KOPT-K1 (cell line): ENCODE results near the gene SLC22A12.

Experiments
- H3K27ac ChIP-seq: fragments of 200-600 bp; sonication (generic); 2 replicates; pipeline ENCODE4 v1.5.1; 2016; ENCODE audit warnings: antibody characterized with exemption, mild to moderate bottlenecking, low read depth, low read length; ENCODE audit not compliant: poor library complexity, severe bottlenecking
- H3K36me3 ChIP-seq: fragments of 200-600 bp; sonication (generic); 2 replicates; pipeline ENCODE4 v1.5.1; 2017; ENCODE audit warnings: antibody characterized with exemption, mild to moderate bottlenecking, low read length, moderate library complexity; ENCODE audit not compliant: insufficient read depth
- H3K9me3 ChIP-seq: fragments of 200-600 bp; sonication (generic); 2 replicates; pipeline ENCODE4 v1.5.1; 2017; ENCODE audit warnings: antibody characterized with exemption, low read length, mild to moderate bottlenecking; ENCODE audit not compliant: insufficient read depth, poor library complexity, severe bottlenecking

Gene SLC22A12

DNA sequence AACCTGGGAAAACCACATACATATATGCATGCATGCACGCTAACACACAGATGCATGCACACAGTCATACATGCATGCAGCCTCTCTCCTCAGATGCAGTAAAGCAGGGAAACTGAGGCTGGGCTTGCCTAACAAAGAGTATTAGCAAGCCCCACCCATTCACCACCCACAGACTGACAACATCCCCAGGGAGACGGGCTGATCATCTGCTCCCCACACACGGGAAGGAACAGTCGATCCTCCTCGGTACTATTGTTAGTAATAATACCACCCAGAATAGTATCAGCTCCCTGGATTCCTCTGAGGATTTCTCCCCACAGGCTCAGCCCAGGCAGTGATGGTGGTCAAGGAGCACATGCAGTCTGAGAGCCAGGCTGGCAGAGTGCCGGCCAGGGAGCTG lies 41.2 kb downstream of the SLC22A12 start:
- no peaks in the 10 kb centered on the region for H3K9me3 ChIP-seq
- no peaks in the 10 kb centered on the region for H3K36me3 ChIP-seq
- H3K27ac ChIP-seq, result no peak overlapping the region

DNA sequence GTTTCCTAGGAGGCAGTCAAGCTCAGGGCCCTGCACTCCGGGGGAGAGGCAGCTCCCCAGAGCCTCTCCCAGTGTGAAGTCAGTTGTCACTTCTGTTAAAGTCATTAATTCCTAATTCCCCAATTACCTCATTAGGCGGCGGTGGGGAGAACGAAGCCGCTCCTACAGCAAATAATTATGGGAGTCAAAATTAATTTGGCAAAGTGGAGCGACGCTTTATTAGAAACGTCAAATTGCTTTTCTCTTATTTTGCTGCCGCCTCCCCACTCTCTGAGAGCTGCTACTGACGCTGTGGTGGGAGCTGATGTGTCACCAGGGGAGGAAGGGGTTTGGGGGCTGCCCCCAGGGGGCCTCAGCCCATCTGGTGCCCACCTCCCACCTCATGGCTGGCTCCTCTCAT lies 41.6 kb downstream of the SLC22A12 start:
- H3K36me3 ChIP-seq, result no peaks in the 10 kb centered on the region
- H3K27ac ChIP-seq, result no peak overlapping the region
- H3K9me3 ChIP-seq, result no peaks in the 10 kb centered on the region

DNA sequence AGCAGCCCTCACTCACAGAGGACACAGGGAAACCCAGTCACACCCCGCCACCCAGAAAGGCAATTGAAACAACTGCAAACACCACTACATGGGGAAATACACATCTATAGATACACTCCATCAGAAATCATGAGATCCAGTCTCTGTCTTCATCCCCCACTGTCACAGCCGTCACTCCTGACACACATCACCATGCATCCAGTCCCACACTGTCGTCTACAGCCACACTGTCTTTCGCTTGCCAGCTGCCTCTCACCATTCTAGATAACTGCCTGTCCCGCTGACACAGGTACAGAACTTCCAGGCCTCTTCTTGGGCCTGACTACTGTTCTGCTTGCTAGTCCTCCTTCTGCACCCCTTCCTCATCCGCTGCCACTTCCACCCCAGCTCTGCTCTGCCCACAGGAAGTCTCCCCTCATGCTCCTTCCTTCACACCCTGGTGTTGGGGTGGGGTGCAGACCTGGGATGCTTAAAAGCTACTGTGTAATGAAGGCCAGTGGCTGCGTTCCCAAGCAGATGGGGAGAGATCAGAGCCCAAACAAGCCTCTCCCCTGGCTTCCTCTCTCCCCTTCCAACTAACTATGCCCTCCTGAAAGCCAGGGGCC lies 42.6 kb downstream of the SLC22A12 start:
- peak overlapping the region; percentile 65 for H3K27ac ChIP-seq
- H3K36me3 ChIP-seq, result no peaks in the 10 kb centered on the region
- H3K9me3 ChIP-seq, result no peaks in the 10 kb centered on the region

DNA sequence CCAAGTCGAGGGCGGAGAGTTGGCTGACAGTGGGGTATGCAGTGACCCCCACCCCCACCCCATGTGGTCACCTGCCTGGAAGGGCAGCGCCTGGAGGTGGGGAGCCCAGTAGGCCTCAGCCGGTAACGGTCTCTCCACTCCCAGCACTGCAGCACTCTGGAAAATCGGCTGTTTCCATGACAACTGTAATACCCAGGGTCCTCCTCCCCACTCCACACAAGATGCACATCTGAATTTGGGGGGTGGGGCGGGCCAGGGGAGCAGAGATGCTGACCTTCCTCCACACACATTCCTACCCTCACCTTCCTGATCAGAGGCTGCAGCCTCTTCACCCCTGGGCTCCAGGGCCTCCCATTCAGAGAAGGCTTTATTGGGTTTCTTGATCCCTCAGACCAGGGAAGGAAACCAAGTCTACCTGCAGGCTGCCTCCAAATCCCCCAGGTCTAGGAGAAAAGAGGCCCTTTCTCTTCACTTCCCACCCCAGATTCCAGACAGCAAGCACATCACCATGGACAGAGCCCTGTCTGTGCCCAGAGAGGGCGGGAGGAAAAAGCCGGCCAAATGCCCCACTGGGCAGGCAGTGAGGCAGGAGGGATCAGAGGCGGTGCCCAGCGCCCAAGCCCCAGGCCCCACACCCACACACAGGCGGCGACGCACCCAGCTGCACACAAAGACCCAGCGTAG lies 46.5 kb downstream of the SLC22A12 start:
- Histone ChIP-seq H3K9me3 (no peaks in the 10 kb centered on the region), H3K36me3 (no peaks in the 10 kb centered on the region), H3K27ac (no peak overlapping the region)

DNA sequence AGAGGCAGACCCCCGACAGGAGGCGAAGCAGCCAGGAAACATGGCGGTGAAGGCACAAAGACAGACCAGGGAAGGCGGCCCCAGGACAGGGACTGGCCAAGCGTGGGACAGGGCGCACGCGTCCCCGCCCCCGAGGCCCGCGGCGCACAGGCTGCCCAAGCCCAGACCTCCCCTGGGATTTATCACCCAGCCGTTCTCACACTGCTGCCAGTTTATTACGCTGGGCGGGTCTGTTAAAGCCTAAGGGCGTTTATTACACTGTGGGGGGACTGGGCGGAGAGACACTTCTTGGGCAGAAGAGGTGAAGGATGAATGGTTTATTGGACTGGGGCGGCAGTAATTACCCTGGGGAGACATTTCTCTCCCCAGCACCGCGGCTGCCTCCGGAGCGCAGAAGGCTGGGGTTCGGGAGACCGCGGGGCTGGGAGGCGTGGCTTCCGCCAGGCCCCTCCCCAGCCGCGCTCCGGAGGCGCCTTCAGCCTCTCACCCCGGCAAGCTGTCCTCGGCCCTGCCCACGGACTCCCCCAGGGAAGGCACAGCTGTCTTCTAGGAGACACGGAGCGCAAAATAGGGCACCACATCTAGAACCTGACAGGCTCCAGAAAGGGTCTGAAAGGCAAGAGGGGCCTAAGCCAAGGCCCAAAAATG lies 47.1 kb downstream of the SLC22A12 start:
- no peak overlapping the region for H3K27ac ChIP-seq
- no peaks in the 10 kb centered on the region for H3K9me3 ChIP-seq
- no peaks in the 10 kb centered on the region for H3K36me3 ChIP-seq

DNA sequence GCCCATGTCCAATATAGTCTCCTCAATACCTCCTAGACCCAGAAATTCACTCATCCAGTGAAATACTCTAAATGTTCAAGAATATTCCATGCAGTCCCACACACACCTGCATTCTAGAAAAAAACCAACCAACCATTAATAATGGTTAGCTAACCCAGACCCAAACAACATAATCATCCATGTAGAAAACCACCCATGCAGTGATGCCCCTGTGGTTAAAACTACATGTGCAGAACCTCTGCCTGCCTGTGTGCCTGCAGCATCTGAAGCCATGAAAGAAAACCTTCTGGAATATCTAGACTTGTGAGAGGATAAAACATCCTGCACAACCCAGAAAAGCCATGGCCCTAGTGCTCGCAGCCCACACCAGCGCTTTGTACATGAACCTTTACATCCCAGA lies 47.8 kb downstream of the SLC22A12 start:
- Histone ChIP-seq H3K27ac (no peak overlapping the region), H3K36me3 (no peaks in the 10 kb centered on the region), H3K9me3 (no peaks in the 10 kb centered on the region)

DNA sequence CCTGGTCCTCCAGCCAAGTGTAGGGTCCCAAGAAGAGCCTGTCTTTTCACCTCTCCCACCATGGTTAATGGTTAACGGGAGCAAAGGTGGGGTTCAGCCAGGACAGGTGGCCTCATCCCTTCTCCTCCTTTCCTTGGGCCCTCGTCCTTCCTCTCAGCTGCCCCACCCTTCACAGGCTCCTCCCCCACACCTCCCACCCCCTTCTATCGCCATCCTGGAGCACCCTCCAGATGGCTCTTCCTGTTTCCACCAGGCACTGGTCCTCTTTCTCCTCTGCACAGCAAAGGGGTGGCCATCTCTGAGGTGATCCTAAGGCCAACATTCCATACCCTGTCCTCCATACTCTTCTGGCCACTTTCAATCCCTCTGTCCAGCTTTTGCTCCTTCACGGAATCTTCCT lies 48.9 kb downstream of the SLC22A12 start:
- Histone ChIP-seq H3K36me3 (no peaks in the 10 kb centered on the region), H3K27ac (no peak overlapping the region), H3K9me3 (no peaks in the 10 kb centered on the region)

DNA sequence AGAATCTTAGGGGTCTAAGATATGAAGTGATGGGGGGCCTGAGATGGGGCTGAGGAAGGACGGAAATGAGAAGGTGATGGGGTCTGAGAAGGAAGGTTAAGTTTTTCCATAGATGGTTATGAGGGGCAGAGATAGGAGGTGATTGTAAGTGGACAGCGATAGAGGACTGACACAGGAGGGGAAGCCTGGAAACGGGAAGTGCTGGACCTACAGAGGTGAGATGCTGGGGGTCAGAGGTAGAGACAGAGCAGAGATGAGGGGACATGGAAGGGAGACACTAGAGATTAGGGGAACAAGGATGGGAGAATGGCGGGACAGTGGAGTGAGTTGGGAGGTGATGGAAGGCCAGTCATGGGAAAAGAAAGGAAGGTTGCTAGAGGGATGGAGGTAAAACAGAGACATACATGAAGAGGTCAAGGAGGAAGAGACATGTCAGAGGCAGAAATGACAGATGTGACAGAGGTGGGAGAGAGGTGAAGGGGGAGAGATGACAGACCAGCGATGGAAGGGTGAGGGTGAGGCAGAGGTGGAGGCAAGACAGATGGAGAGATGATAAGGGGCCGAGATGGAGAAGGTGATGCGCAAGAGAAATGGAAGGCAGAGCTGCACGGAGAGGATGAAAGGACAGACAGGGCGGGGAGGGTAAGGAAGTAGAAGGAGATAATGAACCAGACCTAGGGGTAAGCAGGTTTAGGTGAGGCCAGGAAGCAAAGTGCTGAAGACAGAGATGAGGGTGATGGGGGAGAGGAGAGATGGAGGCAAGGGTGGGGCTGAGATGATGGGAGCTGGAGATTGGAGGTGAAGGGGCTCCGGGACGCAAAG lies 50.8 kb downstream of the SLC22A12 start:
- Histone ChIP-seq H3K9me3 (no peaks in the 10 kb centered on the region), H3K27ac (no peak overlapping the region), H3K36me3 (no peaks in the 10 kb centered on the region)

DNA sequence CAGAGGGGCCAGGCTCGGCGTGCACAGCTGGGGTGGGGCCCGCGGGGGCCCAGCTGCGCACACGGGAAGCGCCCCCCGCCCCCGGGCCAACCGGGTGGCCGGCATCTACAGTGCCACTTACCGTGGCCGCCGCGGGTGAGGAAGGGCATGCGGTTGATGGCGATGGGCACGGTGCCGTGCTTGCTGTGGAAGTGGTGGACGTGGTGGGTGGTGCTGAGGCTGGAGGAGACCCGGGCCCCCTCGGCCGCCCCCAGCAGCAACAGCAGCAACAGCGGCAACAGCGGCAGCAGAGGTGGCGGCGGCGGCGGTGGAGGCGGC lies 51.4 kb downstream of the SLC22A12 start:
- no peak overlapping the region for H3K27ac ChIP-seq
- no peaks in the 10 kb centered on the region for H3K9me3 ChIP-seq
- H3K36me3 ChIP-seq, result no peaks in the 10 kb centered on the region

DNA sequence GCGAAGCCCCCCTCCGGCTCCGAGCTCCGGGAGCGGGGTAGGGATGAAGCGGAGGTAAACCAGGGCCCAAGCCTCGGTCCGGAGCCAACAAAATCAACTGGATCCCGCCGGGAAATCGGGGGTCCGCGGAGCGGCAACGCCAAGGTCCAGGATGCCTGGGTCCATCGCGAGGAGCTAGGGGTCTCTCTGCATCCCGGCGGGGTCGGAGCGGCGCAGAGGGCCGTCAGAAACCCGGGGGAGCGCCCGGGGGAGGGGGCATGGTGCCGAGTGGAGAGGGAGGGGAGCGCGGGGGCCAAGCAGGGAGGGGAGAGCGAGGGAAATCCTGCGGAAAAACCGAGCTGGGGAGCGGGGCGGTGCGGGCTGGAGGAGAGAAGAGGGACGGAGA lies 51.8 kb downstream of the SLC22A12 start:
- Histone ChIP-seq H3K36me3 (no peaks in the 10 kb centered on the region), H3K9me3 (no peaks in the 10 kb centered on the region), H3K27ac (no peak overlapping the region)

DNA sequence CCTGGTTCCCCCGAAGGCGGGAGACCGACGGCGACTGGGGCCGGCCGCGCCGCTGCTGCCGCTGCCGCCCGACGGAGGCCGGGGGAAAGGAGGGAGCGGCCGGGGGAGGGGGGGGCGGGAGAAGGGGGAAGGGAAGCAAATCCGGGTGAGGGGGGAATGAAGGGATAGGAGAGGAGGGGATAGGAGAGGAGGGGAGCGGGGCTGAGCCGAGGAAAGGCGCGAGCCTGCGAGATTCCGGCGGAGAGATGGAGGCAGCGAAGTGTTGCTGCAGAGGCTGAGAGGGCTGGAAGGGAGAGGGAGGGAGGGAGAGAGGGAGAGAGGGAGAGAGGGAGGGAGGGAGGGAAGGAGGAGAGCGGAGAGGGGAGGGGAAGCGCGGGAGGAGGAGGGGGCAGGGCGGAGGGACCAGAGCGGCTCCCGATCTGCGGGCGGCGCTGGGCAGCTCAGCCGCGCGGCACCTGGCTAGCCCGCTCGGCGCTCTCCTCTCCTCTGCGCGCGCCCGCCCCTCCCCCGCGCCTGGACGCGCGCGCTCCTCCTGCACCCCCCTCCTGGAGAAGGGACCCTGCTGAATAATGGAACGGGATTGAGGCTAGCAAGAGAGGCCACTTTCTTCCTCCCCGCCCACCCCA lies 52.3 kb downstream of the SLC22A12 start:
- Histone ChIP-seq H3K36me3 (no peaks in the 10 kb centered on the region), H3K27ac (no peak overlapping the region), H3K9me3 (no peaks in the 10 kb centered on the region)

DNA sequence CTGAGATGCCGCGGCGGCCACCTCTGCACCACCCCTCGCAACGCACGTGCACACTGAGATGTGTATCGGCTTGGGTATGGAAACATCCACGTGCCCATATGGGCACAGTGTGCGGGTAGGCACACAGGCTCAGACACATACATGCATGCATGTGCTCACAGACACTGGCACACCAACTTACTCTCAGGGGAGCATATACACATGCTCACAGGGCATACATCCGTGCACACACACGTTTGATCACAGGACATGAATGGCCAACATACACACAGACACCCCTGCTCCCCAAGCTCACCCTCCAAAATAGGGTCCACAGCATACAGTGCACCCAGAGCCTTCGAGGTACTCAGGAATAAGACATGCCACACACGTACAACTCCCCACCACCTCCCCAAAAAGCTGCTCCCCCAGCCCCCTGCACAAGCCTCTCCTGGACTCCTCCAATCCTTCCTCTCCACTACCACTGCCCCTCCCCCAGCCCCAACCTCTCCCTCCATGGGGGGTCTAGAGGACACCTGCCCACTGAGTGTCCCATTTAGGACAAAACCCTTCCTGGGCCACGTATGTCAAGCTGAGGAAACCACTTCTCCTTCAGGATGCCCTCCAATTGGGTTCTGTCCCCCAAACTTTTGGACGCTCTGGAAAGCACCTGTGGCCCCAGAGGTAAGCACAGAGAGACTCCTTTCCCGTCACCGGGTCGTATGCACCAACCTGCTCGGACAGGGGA lies 53.1 kb downstream of the SLC22A12 start:
- Histone ChIP-seq H3K9me3 (no peaks in the 10 kb centered on the region), H3K27ac (no peak overlapping the region), H3K36me3 (no peaks in the 10 kb centered on the region)

DNA sequence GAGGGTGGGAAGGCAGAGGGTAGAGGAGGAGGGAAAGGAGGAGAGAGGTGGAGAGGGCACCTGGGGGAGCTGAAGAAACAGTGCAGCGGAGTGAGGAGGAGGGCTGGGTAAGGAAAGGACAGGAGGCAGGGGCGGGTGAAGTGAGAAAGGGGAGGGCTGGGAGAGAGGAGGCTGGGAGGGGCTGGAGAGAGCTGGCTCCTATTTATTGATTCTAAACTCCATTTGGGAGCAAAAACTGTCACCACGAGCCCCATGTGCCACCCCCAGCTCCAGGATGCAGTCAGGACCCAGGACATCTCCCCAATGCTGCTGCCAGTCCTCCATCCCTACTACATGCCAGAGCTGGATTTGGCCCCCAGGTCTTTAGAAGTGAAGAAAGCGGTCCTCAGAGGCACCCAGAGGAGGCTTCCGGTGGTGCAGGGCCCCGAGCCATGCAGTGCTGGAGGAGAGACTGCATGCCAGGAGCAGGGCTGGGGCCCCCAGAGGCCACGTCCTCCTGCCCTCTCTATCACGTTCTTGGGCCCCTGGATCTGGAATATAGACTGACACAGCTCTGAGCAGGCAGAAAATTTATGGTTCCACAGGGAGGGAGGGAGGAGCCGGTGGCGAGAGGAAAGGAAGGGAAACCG lies 53.7 kb downstream of the SLC22A12 start:
- no peak overlapping the region for H3K27ac ChIP-seq
- no peaks in the 10 kb centered on the region for H3K36me3 ChIP-seq
- H3K9me3 ChIP-seq, result no peaks in the 10 kb centered on the region

DNA sequence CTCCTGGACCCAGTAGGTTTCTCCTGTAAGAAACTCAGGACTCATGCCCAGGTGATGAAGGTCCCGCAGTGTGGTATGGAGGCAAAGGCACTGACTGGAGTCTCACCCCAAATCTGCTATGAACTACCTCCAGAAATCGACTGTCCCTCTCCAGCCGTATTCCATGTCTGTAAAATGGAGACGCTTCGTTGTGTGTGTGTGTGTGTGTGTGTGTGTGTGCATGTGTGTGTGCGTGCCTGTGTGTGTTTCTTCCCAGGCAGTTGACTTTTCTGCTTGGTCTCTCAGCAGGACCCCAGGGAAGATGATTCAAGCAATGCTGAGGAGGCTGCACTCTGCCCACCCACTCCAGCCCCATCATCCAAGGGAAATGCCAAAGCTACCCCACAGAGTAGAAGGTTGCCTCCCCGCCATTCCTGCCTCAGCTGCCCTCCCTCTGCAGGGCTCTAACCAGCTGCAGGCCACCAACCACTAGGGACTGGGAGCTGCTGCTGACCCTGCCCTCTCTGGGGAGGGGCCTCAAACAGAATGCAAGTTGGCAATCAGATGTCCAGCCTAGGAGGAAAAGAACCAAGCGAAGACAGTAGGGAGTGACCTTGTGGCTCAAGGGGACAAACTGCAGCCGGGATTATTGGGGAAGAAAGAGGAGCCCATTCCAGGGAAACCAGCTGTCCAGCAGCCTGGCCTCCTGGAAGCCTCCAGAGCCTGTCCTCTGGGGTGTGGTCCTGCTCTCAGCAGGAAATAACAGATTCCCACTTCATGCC lies 56.2 kb downstream of the SLC22A12 start:
- Histone ChIP-seq H3K9me3 (no peaks in the 10 kb centered on the region), H3K27ac (no peak overlapping the region), H3K36me3 (no peaks in the 10 kb centered on the region)
